NCI-H526 (cell line): ENCODE data around the gene DESI2.
A peak's percentile ranks its signal among the peaks of the same experiment; 100 is the strongest.

Experiments used
- DNase-seq, 2 experiments: peaks; one replicate each; lab custom pipeline; 2025; lab: John Stamatoyannopoulos, UW

The DESI2 gene

DNA sequence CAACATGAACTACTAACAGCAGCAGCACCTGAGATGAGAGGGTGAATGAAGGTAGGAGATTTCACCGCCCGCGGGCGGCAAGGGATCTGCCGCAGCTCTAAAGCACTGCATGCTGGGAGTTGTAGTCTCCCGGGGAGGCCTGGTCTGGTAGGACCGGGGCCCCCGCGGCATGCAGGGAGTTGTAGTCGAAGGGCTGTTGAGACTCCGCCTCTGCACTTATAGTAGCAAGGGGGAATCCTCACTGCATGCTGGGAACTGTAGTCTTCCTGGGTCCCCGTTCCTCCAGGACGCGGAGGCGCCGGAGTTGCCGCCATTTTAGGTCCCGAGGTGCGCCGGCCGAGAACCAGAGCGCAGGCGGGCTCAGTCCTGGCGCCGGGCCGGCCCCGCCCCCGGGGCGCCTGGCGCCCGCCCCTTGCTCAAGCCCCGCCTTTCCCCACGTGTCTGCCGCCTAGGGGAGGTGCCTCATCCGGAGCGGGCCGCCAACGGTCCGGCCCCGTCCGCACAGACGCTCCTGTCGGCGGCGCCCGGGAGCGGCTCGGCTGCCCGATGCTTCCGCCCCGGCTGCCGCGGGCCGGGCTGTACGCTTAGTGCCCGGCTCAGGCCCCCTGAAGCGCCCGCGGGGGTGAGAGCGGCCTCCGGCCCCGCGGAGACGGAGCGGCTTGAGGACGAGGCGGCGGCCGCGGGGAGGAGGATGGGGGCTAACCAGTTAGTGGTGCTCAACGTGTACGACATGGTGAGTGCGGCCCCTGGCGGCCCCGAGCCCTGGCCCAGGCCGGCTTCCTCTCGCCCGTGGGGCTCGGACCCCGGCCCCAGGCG, at the start of gene DESI2:
Gene DESI2, plus strand, starts transcription at position 504 of the 816 bp plus-strand sequence. Its CDS starts 188 bp downstream, at position 692.
- DNase-seq: peak; percentile 97 to 98

- peak in 1 of 2 experiments; percentile 30 for DNase-seq
These were observed 49.4 kb upstream of the DESI2 start for GRCh38 chr1:244603498-244603897.

GRCh38 chr1:244605835-244606370, 47.0 kb upstream of the DESI2 start:
- no peak for DNase-seq

DNA sequence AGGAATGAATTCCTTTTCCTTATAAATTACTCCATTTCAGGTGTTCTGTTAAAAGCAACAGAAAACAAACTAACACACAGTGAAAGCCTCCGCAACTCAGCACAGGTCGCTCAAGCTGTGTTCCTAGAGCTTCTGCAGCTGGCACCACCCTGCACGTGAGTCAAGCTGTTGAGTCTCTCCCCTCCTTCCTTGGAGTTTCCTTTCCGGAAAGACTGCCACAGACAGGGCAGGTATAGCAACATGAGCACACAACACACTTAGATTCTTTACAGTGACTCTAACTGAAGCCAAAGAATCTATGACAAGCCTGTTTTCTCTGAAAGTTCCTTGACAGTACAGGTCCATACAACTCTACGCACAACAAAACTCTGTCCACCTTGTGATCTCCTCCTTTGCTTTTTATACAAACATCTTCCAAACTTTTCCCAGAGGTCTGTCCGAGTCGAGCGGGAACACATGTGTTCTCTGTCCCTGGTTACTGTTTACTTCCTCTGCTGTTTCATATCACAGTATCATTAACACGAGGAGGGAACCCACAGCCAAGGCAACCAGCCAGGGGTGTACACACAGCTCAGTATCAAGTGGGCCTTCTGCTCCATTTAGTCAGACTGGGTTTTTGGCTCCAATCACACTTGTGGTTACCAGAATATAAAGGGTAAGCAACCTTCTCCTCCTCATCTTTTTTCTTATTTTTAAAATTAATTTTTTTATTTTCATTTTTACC, 38.7 kb upstream of the DESI2 start:
- DNase-seq: no peak

DNA sequence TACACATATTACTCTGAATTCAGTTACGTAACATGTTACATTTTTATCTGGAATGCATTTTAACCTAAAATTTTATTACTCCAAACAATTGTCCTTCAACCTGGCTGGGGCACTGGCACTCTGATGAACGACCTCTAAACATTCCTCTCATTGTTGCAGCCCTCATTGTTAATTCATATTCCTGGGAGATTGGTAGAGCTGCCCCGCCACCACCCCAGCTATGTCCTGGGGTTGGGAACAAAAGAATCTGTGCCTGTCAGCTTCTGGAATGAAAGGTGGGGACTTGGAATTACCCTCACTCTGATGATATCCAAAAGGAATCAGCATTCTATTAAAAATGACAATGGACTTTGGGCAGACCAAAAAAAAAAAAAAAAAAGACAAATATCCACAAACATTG, 38.0 kb upstream of the DESI2 start:
- DNase-seq: no peak

GRCh38 chr1:244615301-244615700, 37.6 kb upstream of the DESI2 start:
- DNase-seq: no peak

GRCh38 chr1:244626709-244627108, 26.2 kb upstream of the DESI2 start:
- no peak for DNase-seq

- no peak for DNase-seq
These were observed 24.1 kb upstream of the DESI2 start for GRCh38 chr1:244628789-244629188.

DNA sequence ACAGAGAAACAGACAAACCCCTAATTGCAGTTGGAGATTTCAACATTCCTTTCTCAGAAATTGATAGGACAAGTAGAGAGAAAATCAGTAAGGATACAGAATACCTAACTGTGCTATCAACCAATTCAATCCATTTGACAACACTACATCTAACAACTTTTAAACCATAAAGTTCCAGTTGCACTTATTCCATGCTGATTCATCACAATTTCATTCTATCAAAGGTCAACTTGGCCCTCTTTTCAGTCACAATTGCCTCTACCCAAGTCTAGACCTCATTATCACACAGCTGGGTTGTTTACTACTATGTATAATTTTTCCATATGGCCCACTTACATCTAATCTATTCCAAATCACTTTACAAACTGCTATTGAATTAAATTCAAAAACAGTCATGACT, 19.8 kb upstream of the DESI2 start:
- no peak for DNase-seq

DNA sequence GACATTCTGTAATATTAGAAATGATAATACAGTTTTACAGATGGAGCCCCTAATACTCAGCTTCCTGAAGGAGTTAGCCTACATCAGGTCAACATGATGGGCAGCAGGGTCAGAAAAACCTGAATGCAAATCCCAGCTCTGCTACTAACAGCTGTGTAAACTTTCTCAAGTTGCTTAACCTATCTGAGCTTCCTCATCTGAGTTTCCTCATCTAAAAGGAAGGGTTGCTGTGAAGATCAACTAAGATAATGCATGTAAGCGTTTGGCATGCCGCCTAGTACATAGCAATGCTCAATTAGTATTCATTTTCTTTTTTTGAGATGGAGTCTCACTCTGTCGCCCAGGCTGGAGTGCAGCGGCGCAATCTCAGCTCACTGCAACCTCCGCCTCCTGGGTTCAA, 18.4 kb upstream of the DESI2 start:
- DNase-seq: no peak

DNA sequence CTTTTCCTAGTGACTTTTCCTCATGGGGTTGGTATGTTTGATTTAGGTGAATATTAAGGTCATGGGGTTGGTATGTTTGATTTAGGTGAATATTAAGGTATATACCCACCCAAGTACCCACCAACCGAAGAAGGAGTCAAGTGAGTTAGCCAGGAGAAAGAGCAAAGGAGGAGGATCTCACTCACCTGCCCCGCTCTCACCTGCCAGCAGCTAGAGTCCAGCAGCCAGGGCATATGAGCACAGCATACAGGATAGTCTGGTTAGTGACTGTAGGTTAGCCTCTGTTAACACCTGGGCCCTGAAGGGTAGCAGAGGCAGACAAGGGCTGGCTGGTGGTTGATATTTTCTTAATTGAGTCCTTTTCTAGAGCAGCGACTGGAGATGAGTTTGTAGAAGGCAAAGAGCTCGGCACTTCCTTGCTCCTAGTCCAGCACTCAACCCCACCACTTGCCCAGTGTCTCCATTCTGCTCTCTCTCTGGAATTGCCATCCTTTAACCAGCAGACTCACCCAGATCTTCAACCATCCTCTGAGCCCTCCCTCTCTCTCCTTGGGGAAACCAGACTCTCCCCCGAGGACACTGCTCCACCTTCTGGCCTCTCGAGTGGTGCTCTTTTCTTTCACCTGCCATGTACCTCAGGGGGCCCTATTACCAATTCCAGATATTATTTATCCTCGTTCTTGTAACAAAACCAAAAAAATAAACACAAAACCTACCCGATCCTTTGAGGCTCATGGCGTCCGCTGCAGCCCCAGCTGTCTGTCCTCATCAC, 16.3 kb upstream of the DESI2 start:
- no peak for DNase-seq

DNA sequence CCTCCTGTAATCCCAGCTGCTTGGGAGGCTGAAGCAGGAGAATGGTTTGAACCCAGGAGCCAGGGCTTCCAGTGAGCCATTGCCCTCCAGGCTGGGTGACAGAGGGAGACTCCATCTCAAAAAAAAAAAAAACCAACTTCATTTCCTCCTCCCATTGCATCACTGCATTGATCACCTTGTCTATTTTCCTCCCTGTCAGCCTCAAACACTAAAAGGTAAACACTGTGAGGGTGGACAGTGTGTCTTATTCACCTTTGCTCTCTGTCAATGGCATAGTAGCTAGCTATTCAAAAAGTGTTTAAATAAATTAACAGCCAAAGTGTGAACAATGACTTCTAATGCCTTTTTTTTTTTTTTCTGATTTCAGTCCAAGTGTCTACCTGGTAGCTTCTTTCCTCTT, 13.4 kb upstream of the DESI2 start:
- no peak for DNase-seq

DNA sequence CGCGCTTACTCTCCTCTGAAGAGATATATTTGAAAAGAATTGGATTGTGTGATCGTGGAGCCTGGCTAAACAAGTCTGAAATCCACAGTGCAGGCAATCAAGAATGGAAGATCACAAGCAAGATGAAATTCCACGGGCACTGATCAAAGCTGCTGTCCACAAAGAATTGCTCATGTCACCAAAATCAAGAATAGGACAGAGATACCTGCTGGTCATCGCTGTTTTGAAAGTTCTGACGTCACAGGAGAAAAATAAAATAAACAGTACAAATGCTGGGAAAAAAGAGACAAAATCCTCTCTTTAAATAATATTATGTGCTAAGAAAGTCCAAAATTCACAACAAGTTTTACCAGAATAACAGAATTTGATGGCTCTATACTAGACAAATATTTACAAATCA, 12.0 kb upstream of the DESI2 start:
- DNase-seq: no peak

GRCh38 chr1:244642526-244642925, 10.4 kb upstream of the DESI2 start:
- DNase-seq: no peak

DNA sequence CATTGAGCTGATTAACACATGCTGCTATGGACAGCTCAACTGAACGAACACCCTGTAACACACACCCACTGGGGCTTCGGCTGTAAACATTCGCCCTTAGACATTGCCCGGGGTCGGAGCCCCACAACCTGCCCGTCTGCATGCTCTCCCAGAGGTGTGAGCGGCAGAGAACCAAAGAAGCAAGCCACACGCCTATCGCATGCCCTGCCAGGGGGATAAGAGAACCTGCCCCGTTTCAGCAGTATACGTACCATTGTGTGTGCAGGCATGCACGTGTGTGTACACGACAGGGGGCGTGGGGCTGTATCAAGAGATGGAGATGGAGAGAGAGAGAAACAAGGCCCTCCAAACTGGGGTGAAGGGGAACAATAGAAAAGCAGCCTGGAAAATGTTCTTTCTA, 9.9 kb upstream of the DESI2 start:
- no peak for DNase-seq

DNA sequence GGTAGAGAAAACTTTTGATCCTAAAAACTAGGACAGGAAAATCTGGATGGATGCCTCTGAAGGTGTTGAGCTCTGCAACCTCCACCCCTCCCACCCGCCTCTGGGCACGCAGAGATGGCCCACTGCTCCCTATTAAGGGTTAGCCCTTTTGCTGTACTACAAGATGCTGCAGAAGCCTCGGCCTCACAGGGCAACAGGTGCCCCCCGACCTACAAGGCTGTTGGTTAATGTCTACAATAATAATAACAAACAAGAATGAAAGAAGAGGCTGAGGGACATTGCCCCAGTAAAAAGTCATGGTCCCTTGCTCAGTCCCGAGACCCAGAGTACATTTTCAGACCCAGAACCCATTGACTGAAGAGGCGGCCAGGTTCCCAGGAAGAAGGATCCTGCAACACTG, 7.5 kb upstream of the DESI2 start:
- DNase-seq: no peak

- no peak for DNase-seq
These were observed 7.0 kb upstream of the DESI2 start for GRCh38 chr1:244645890-244646289.

- no peak for DNase-seq
These were observed 5.1 kb upstream of the DESI2 start for GRCh38 chr1:244647819-244648218.

GRCh38 chr1:244651956-244652622, 837 bp upstream of the DESI2 start:
- DNase-seq: peak in 1 of 2 experiments; percentile 12

DNA sequence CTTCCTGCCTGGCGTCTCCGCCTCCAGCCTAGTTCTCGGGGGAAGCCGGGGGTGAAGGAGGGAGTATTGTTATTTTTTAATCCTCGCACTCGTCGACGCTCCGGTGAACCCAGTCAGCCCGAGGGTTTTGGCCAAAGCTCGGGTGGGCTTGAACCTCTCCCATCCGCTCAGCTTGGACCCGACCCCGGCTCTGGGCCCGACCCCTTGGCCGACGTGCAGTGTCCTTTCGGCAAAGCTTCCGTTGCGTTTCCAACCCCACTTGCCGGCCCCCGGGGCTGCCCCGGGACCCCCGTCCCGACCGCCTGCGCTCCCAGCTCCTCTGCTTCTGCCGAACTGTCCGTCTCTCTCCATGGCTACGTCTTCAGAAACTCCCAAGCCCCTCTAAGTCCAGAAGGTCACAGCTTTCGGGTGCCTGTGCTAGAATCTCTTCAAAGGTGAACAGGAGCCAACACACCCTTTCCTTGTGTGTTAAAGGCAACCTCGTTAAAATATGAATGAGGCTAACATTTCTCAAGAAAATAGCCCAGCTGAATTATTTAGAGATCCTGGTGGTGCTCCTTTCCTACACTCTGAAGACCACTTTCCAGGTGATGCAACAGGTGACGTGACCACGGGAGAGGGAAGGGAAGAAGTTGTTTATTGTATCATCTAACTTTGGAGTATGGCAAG, 647 bp downstream of the DESI2 start:
- DNase-seq: peak; percentile 6 to 32
